Measurements from ENCODE around the gene SEPTIN2.
"Not testable (repeated sequence)": the region's sequence is repeated elsewhere in the genome, so short reads cannot be mapped to it uniquely, and the experiment has no call there.

The SEPTIN2 gene

GRCh38 chr2:241288324-241288888 lies 27.3 kb upstream of the SEPTIN2 start:
- DNase-seq: no peak

- no peak for DNase-seq
Observed at GRCh38 chr2:241289053-241289452, 26.7 kb upstream of the SEPTIN2 start.

GRCh38 chr2:241289597-241289996 lies 26.1 kb upstream of the SEPTIN2 start:
- no peak for DNase-seq

GRCh38 chr2:241291153-241291552 lies 24.6 kb upstream of the SEPTIN2 start:
- no peak for DNase-seq

DNA sequence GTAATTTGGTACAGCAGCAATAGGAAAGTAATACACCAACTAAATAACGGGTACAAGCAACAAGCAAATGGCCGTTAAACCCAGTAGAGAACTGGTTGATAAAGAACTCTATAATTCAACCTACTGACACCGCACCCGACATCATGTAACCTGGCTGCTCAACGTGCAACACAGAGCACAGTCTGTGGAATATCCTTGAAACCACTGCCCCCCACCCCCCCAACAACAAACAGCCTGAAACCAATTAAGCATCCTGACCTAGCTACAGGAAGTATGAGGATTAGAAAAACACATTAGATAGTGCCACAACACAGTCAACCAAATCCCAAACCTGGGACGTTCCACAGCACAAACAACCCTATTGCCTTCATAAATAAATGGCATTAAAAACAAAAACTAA lies 23.7 kb upstream of the SEPTIN2 start:
- DNase-seq: no peak

DNA sequence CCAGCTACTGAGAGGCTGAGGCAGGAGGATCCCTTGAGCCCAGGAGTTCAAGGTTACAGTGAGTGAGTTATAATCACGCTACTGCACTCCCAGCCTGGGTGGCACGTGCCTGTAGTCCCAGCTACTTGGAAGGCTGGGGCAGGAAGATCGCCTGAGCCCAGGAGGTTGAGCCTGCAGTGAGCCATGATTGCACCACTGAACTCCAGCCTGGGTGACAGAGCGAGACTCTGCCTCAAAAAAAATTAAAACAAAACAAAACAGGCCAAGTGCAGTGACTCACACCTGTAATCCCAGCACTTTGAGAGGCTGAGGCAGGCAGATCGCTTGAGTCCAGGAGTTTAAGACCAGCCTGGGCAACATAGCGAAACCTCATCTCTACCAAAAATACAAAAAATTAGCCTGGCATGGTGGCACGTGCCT lies 22.3 kb upstream of the SEPTIN2 start:
- not testable (repeated sequence) for DNase-seq

- DNase-seq: no peak
Observed at GRCh38 chr2:241295326-241296095, 20.2 kb upstream of the SEPTIN2 start.

DNA sequence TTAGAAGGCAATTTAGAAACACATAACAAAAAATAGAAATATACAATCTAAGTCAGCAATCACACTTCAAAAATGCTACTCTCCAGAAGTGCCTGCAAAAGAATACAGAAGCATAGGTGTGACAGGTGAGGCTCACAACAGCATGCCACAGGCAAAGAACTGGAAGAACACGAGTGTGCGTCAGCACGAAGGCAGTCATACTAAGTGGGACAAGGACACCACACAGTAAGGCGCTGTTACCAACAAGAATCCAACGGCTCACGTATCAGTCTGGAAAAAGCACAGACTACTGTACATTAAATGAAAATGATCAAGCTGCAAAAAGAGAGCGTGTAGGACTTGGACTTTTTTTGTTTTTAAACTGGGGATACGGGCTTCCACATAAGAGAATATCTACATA lies 19.0 kb upstream of the SEPTIN2 start:
- DNase-seq: no peak

DNA sequence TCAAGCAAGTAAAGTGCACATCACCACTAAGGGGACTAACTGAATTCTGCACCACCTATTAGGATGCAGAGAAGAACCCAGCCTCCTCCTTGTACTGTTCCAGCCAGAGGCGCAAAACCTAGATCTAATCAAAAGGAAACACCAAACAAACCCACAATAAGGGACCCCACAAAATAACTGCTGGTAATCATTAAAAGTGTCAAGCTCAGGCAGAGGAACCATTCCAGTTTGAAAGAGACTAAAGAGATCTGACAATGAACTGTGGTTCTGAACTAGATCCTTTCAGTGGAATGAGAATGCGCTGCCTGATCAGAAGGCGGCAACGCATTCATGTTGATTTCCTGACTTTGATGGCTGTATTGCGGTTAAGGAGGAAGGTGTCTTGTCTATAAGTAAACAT lies 17.1 kb upstream of the SEPTIN2 start:
- DNase-seq: no peak

DNA sequence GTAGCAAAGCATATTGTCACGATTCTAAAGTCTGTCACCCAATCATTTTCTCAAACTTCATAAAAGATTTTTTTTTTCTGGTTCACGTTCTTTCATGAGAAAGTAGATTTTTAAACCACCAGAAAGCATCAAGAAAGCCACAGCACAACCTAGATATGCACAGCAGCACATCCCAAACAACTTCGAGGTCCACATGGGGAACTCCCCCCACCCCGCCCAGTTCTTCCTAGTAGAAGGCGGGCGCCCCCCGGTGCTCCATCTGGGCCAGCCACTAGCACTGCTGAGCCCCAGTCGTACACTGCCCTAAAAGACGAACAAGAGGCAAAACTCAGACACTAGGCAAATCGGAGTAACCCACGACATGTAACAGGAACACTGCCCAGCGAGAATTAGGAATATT lies 15.7 kb upstream of the SEPTIN2 start:
- no peak for DNase-seq

DNA sequence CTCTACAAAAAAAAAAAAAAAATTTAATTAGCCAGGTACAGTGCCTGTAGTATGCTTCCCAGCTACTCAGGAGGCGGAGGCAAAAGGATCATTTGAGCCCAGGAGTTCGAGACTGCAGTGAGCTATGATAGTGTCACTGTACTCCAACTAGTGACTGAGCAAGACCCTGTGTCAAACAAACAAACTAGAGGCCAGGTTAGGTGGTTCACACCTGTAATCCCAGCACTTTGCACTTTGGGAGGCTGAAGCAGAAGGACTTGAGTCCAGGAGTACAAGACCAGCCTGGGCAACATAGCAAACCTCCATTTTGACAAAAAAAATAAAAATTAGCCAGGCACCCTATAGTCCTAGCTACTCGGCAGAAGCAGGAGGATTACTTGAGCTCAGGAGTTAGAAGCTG lies 13.6 kb upstream of the SEPTIN2 start:
- no peak for DNase-seq

DNA sequence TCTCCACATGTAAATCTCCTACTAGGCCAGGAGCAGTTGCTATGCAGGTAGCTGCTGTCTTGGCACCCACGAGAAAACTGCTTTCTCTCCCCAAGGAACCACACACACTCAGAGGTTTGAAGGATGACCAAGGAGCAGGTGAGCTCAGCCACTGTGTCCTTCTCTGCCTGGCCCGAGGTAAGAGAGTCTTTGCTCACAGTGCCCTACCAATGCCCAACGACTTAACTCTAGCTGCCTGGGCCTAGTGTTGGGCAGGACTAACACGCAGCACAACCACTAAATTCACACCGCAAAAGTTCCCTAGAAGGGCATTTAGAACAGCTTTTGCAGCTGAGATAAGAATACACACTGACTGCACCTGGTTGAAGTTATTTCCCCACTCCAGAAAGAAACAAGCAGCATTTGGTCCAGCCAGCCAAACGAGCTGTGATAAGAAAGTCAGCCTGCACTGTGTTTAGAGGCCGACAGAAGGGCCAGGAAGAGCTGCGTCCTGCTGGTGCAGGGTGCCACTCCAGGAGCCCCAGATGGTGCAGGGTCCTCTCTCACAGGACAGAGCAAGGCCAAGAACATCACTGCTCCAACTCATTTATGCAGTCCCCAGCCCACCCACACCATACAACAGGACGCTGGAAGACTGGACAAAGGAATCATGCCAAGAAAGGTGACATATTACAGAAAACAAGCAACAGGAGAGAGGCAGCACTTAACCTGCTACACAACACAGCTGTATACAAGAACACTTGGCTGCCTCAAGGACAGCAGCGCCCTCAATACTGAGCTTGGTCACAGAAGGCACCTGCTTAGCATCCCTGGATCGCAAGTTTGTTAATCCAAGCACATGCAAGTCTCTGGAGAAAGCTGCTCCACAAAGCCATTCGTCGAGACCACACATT lies 12.7 kb upstream of the SEPTIN2 start:
- no peak for DNase-seq

GRCh38 chr2:241304039-241304670 lies 11.6 kb upstream of the SEPTIN2 start:
- no peak for DNase-seq

GRCh38 chr2:241307055-241307454 lies 8.7 kb upstream of the SEPTIN2 start:
- DNase-seq: no peak

DNA sequence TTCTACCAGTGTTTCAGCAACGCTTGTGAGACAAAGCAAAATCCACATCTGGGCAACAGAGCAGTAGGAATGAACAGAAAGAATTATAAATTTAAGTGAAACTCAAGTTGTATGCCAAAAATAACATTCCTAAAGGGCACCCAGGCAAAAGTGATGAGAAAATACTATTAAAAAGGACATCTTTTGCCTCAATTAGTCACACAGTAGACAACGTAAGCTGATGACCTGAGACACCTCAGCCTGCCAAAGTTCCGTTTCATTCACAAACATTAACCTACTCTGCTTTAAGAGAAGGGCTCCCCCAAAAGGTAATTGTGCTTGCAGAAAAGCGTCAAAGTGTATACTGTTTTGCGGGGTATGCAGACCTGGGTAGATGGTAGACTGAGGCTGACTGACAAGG lies 7.5 kb upstream of the SEPTIN2 start:
- DNase-seq: no peak

GRCh38 chr2:241308832-241309500 lies 6.8 kb upstream of the SEPTIN2 start:
- DNase-seq: no peak

GRCh38 chr2:241309684-241310117 lies 6.0 kb upstream of the SEPTIN2 start:
- no peak for DNase-seq

DNA sequence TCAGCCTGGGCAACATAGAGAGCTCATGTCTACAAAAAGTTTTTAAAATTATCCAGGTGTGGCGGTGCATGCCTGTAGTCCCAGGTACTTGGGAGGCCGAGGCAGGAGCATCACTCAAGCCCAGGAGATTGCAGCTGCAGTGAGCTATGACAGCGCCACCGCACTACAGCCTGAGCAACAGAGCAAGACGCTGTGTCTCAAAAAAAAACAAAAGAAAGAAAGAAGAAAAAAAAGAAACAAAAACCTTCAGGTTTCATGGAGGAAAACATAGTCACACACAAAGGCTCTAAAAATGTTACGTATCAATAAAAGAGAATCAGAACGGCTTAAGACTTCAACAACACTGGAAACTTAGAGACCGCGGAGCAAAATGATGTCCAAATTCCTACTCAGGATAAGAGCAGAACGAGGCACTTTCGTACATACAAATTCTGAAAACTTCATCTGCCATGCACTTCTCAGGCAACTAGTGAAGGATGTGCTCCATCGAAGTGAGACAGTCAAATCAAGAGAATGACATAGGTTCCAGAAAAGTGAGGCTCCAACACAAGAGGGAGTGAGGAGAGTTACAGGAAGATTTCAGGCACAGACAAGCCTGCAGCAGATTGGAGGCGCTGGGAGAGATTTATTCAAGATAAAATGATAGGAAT lies 4.7 kb upstream of the SEPTIN2 start:
- DNase-seq: no peak

DNA sequence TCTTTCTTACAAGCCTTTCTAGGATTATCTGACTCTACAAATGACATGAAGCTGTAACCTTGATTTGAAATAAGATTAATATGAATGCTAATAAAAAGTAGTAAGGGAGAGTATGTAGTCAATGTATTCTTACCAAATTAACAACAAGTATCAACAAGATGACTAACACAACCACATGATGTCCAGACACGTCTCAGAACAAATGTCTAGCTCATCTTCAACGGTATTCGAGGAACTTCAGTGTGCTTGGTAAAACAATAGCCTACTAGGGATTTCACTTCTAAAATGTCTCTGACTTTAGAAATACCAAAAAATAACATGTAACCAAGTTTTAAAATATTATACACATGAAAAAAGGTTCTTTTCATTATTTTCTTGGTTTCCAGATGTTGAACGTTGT lies 3.6 kb upstream of the SEPTIN2 start:
- no peak for DNase-seq

DNA sequence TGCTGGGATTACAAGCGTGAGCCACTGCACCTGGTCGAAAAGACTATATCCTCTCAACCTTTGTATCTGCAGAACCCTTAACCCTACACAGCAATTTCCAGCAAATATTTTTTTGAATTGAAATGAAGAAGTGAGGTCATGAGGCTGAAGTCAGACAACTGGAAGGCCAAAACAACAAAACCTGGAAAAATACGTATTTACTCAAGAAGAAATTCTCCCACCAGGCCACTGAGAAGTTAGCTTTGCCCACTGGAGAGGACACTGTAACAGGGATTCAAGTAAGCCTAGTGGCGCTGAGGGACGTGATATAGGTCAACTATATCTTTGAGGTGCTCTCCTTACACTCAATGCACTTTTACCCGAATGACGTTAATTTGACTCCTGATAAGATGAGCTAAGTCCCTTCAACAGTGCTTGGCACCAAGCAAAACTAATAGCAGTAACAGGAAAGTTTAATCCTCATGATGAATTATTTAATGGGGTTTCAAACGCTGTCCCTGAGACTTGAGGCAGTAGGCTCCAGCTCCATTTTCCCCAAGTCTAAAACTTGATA lies 2.1 kb upstream of the SEPTIN2 start:
- no peak for DNase-seq

- peak; percentile 16 for DNase-seq
Observed at GRCh38 chr2:241314226-241315092, 1.3 kb upstream of the SEPTIN2 start.
